HG03066 (cell line): ENCODE results near the gene DDIAS.
"Not testable (repeated sequence)": the region's sequence is repeated elsewhere in the genome, so short reads cannot be mapped to it uniquely, and the experiment has no call there.

Source experiments
- ATAC-seq: cut with Tn5 transposase; IDR thresholded peaks from one replicate; pipeline ENCODE4 v1.9.1; 2021; ENCODE audit warnings: low read depth; ENCODE audit not compliant: unreplicated experiment

DDIAS gene

GRCh38 chr11:82901165-82901921, at the start of gene DDIAS:
Gene DDIAS (plus strand): TSS chr11:82901736. CDS start chr11:82914739, 13,003 bp downstream.
- ATAC-seq = peak; percentile 60

DNA sequence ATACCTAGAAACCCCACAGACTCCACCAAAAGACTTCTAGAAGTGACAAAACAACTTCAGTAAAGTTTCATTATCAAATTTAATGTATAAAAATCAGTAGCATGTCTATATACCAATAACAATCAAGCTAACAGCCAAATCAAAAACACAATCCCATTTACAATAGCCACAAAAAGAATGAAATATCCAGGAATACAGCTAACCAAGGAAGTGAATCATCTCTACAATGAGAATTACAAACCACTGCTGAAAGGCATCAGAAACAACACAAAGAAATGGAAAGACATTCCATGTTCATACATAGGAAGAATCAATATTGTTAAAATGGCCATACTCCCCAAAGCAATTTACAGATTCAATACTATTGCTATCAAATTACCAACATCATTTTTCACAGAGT, 47.3 kb upstream of the DDIAS start:
- ATAC-seq = no peak

DNA sequence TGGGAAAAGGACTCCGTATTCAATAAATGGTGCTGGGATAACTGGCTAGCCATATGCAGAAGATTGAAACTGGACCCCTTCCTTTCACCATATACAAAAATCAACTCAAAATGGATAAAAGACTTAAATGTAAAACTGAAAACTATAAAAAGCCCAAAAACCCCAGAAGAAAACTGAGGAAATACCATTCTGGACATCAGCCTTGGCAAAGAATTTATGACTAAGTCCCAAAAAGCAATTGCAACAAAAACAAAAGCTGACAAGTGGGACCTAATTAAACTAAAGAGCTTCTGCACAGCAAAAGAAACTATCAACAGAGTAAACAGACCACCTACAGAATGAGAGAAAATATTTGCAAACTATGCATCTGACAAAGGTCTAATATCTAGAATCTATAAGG, 46.6 kb upstream of the DDIAS start:
- not testable (repeated sequence) for ATAC-seq

- ATAC-seq = no peak
Measured at GRCh38 chr11:82855616-82856015, 45.9 kb upstream of the DDIAS start.

GRCh38 chr11:82857145-82857544, 44.4 kb upstream of the DDIAS start:
- ATAC-seq = no peak

- ATAC-seq = no peak
Measured at GRCh38 chr11:82858133-82858532, 43.4 kb upstream of the DDIAS start.

DNA sequence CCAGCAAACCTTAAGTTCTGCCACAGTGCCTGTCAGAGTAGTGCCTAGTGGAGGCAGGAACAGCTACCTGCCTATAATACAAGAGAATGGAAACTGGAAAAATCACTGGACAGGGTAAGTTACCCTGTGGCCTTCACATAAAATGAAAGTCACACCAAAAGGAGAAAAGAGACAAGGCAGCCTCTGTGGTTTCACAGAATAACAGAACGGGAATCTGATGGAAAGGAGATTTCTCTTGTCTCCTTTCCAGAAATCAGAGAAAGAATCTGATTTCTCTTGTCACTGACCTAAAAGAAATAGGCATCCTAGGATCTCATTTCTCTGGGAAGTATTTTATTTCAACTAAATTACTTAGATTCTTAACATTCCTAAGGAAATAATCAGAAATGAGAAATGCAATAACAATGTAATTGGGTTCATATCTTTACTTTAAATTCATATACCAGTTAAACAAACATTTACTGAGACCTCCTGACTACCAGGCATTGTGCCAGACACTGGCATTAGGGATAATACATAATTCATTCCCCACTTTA, 42.9 kb upstream of the DDIAS start:
- no peak for ATAC-seq

- no peak for ATAC-seq
Measured at GRCh38 chr11:82859750-82860149, 41.8 kb upstream of the DDIAS start.

DNA sequence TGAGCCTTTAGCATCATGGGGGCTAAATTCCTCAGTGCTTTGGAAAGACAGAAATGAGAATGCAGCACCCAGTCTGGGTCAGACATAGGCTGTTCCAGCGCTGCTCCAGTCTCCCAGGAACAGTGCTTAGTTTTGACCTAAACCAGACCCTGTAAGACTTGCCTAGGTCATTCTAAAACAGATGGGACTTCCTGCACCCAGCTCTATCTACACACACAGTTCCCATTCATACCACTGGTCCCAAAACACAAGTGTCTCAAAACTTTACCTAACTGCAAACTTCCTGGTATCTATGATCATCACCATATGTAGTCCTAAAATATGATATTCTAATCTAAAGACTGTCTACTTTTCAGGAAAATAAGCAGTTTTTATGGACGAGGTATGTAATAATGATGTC, 39.2 kb upstream of the DDIAS start:
- no peak for ATAC-seq

DNA sequence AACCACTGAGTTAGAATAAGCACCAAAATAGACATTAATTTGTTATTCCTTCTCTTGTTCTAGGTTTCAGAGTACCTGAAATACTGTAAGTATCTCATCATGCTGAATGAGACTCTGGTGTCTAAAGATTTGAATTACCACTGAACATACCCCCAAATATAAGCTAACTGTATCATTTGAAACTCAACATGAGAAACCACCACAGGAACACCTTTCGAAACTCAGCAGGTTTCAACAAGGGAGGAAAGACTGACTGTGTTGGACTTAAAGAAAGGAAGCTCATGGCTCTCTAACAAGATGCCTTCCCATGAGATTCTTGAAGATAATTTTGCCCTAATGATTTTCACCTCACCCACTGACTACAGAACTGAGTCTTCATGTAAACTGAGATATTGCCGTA, 38.3 kb upstream of the DDIAS start:
- no peak for ATAC-seq

DNA sequence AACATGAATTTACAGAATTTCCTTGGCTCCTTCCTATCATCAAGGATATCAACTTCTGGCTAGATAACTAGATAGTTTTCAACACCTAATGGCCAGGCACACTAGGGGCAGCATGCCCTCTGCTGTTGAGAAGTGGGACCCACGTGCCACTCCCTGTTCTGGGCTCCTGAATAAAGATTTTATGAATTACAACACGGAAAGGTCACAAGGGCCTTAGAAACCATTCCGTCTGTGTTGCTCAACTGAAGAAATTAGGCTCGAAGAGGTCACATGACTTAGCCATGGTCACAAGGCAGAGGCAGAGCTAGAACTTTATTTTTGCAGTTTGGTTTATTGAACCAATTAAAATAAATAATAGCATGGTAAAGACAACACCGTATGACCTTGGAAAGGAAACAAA, 37.3 kb upstream of the DDIAS start:
- no peak for ATAC-seq

DNA sequence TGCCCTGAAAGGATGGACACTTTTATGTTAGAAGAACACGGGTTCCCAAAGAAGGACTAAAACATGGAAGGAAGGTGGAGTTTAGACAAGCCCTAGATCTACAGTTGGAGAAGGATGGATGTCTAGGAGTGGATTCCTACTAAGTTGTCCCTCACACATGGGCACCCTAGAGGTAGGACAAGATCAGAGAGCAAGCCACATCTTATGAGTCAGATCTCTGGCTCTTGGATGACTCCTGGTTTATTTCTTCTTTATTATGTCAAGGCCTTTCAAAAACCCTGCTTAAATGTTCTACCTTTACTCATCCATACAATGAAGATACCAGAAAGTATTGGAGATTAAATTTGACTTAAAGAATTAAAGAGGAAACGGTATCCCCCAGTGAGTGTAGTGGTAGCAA, 35.7 kb upstream of the DDIAS start:
- no peak for ATAC-seq

DNA sequence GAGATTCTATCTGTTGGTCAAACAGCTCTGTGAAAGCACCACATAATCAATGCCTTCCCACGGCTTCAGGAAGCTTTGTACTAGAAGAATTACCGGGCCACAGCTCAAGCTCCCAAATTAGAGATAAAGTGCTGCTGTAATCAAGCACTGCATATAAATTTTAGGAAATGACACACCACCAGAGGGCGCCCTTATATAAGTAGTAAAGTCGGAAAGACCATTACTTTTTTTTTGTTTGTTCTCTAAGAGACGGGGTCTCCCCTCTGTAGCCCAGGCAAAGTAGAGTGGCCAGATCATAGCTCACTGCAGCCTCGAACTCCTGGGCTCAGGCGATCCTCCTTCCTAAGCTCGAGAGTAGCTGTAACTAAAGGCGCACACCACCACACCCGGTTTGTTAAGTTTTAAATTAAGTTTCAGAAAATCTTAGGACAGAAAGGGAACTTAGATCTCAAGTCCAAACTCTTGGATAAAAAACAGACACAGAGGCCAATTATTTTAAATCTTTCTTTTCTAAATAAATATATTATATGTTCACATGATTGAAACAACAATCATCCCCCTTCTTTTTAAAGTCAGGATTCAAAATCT, 33.9 kb upstream of the DDIAS start:
- ATAC-seq = no peak

DNA sequence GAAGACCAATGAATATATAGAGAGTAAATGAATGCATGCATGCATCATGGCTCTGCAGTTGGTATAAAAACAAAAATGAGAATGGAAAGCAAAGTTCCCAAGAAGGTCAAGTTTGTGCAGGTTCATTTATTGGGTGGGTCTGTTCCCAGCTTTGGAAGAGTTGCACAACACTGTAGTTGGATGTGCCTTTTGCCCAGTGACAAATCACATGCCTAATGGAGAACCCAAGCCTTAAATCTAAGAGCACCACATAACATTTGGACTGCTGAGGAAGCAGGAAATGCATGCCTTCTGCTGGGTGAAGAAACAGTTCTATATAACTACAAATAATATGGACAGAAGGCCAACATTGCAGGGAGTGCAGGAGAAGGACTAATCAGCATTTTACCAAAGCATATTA, 31.9 kb upstream of the DDIAS start:
- ATAC-seq = no peak

DNA sequence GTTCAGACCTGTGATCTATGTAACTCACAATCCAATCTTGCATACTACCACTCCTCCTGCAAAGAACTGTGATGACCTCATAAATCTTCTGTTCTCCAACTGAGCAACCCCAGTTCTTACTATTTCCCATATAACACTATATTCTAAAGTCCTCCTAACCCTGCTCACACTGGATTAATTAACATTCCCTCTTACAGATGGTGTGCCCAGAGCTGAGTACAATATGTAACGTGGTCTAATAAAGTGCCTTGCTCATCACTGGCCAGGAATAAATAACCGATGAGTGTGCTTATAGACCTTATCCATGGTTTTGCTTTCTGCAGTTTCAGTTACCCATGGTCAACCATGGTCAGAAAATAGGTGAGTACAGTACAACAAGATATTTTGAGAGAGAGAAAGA, 29.9 kb upstream of the DDIAS start:
- no peak for ATAC-seq

- no peak for ATAC-seq
Measured at GRCh38 chr11:82872377-82873150, 29.0 kb upstream of the DDIAS start.

GRCh38 chr11:82873919-82874333, 27.6 kb upstream of the DDIAS start:
- ATAC-seq = no peak

- no peak for ATAC-seq
Measured at GRCh38 chr11:82874646-82875523, 26.7 kb upstream of the DDIAS start.

- ATAC-seq = no peak
Measured at GRCh38 chr11:82883853-82884252, 17.7 kb upstream of the DDIAS start.
